GM18873 (cell line): ENCODE measurements around the gene MTFR2.
A peak's percentile ranks its signal among the peaks of the same experiment; 100 is the strongest.
"Not testable (repeated sequence)": the region's sequence is repeated elsewhere in the genome, so short reads cannot be mapped to it uniquely, and the experiment has no call there.

Experiments used
- ATAC-seq: cut with Tn5 transposase; IDR thresholded peaks from one replicate; pipeline ENCODE4 v1.9.1; 2021; ENCODE audit warnings: mild to moderate bottlenecking, moderate library complexity, moderate number of reproducible peaks; ENCODE audit not compliant: unreplicated experiment, low FRiP score

Gene MTFR2

GRCh38 chr6:136236466-136237293, 13.4 kb downstream of the MTFR2 start:
- no peak for ATAC-seq

- no peak for ATAC-seq
Observed at GRCh38 chr6:136235233-136235564, 14.9 kb downstream of the MTFR2 start.

GRCh38 chr6:136232701-136233100, 17.4 kb downstream of the MTFR2 start:
- ATAC-seq: no peak

- ATAC-seq: no peak
Observed at GRCh38 chr6:136230219-136230853, 19.8 kb downstream of the MTFR2 start.

GRCh38 chr6:136228814-136229213, 21.3 kb downstream of the MTFR2 start:
- no peak for ATAC-seq

GRCh38 chr6:136226674-136227377, 23.3 kb downstream of the MTFR2 start:
- ATAC-seq: peak; percentile 16

- ATAC-seq: peak; percentile 69
Observed at GRCh38 chr6:136226027-136226673, 24.0 kb downstream of the MTFR2 start.

- ATAC-seq: no peak
Observed at GRCh38 chr6:136225496-136225895, 24.6 kb downstream of the MTFR2 start.

- ATAC-seq: not testable (repeated sequence)
Observed at GRCh38 chr6:136224974-136225373, 25.1 kb downstream of the MTFR2 start.

- ATAC-seq: no peak
Observed at GRCh38 chr6:136216503-136217401, 33.4 kb downstream of the MTFR2 start.

- ATAC-seq: no peak
Observed at GRCh38 chr6:136213853-136214252, 36.3 kb downstream of the MTFR2 start.

- no peak for ATAC-seq
Observed at GRCh38 chr6:136213012-136213539, 37.0 kb downstream of the MTFR2 start.

- ATAC-seq: no peak
Observed at GRCh38 chr6:136212608-136213007, 37.5 kb downstream of the MTFR2 start.

- no peak for ATAC-seq
Observed at GRCh38 chr6:136210398-136211165, 39.5 kb downstream of the MTFR2 start.

GRCh38 chr6:136209496-136209895, 40.6 kb downstream of the MTFR2 start:
- no peak for ATAC-seq

GRCh38 chr6:136208783-136209182, 41.3 kb downstream of the MTFR2 start:
- no peak for ATAC-seq

GRCh38 chr6:136201732-136202131, 48.4 kb downstream of the MTFR2 start:
- no peak for ATAC-seq

GRCh38 chr6:136192902-136193301, 57.2 kb downstream of the MTFR2 start:
- no peak for ATAC-seq
